HepG2 (cell line): ENCODE results near the gene ENO2. TPM values are rescaled to one million over a fixed set of nuclear protein-coding genes. Genes with fewer than 3 reads are reported as not detected.

Experiments used
- ATAC-seq: fragments of 200-7000 bp; cut with Tn5 transposase; 3 replicates; pipeline ENCODE4 v1.9.1; 2020; ENCODE audit warnings: mild to moderate bottlenecking, moderate library complexity
- BruUV-seq: library from RNA; stranded (reverse); fragments of 400-500 nt; replicated peaks from 2 replicates; lab custom pipeline; 2021; lab: Mats Ljungman, UMichigan
- CTCF ChIA-PET: fragments of 300-600 bp; formaldehyde crosslinking; extraction: SDS; loops from one replicate; lab custom pipeline; 2021; ENCODE audit warnings: low total read pairs, inconsistent platforms, low intra/inter-chr PET ratio; lab: Yijun Ruan, JAX
- POLR2A ChIA-PET: fragments of 350-600 bp; sonication (Branson Sonifier 250); formaldehyde crosslinking; loops from one replicate; lab custom pipeline; 2020; ENCODE audit warnings: antibody characterized with exemption, inconsistent platforms; lab: Yijun Ruan, JAX
- DNase-seq: peaks from one replicate; pipeline ENCODE4 v3.0.0-alpha.2; 2015; ENCODE audit warnings: low spot score
- FAIRE-seq: peaks from 3 replicates; lab custom pipeline; 2011; peaks lifted over from hg19 to GRCh38; lab: Jason Lieb, UNC
- H2AFZ ChIP-seq: one replicate; pipeline ENCODE4 v1.6.1; 2011; ENCODE audit warnings: low read length, inconsistent platforms
- H3K27ac ChIP-seq: fragments of 300-600 bp; 3 replicates; pipeline ENCODE4 v1.8.0; 2011; ENCODE audit warnings: mixed run types, mild to moderate bottlenecking, mixed read lengths, low read length, inconsistent platforms; ENCODE audit not compliant: insufficient read depth; ENCODE audit errors: extremely low read length
- H3K27me3 ChIP-seq, 2 experiments: fragments of 200-600 bp in 1 of 2; 2 replicates in 1 of 2; 3 replicates in 1 of 2; pipeline versions ENCODE4 v1.6.0 to v1.8.0; 2011; ENCODE audit warnings: low read length in 2 of 2, mild to moderate bottlenecking in 2 of 2, moderate library complexity in 2 of 2, inconsistent platforms in 1 of 2; ENCODE audit not compliant: insufficient read depth in 2 of 2, control insufficient read depth in 1 of 2
- H3K36me3 ChIP-seq, 2 experiments: fragments of 200-600 bp in 1 of 2; replicated peaks in 1 of 2; 2 replicates in 1 of 2; 3 replicates in 1 of 2; pipeline versions ENCODE4 v1.5.1 to v1.8.0; 2011; ENCODE audit warnings: low read length in 2 of 2, inconsistent platforms in 1 of 2; ENCODE audit not compliant: insufficient read depth in 2 of 2, control insufficient read depth in 1 of 2
- H3K4me1 ChIP-seq: 2 replicates; pipeline ENCODE4 v1.5.1; 2012; ENCODE audit warnings: low read length, inconsistent platforms; ENCODE audit not compliant: insufficient read depth
- H3K4me2 ChIP-seq: 2 replicates; pipeline ENCODE4 v1.6.0; 2011; ENCODE audit warnings: low read depth, low read length, inconsistent platforms
- H3K4me3 ChIP-seq, 3 experiments: fragments of 200-600 bp in 1 of 3; sonication (generic), shearing (Covaris generic) in 1 of 3; replicated peaks in 1 of 3; 2 replicates each; pipeline ENCODE4 v1.5.1; 2011 to 2016; ENCODE audit warnings: low read length in 3 of 3, inconsistent platforms in 2 of 3, low read depth in 2 of 3, mild to moderate bottlenecking in 2 of 3, control low read depth in 1 of 3, mixed read lengths in 1 of 3; ENCODE audit not compliant: insufficient read depth in 1 of 3
- H3K79me2 ChIP-seq: one replicate; pipeline ENCODE4 v1.6.1; 2011; ENCODE audit warnings: low read length, inconsistent platforms; ENCODE audit not compliant: insufficient read depth
- H3K9ac ChIP-seq: 2 replicates; pipeline ENCODE4 v1.6.0; 2011; ENCODE audit warnings: mild to moderate bottlenecking, low read depth, low read length, inconsistent platforms; ENCODE audit not compliant: insufficient read depth
- H3K9me3 ChIP-seq: 2 replicates; pipeline ENCODE4 v1.5.1; 2012; ENCODE audit warnings: mild to moderate bottlenecking, low read length
- H4K20me1 ChIP-seq: 2 replicates; pipeline ENCODE4 v1.6.0; 2011; ENCODE audit warnings: inconsistent platforms, mild to moderate bottlenecking, low read length, moderate library complexity; ENCODE audit not compliant: insufficient read depth
- AGO2 ChIP-seq: fragments of 200-400 bp; formaldehyde crosslinking; optimal IDR thresholded peaks from 2 replicates; pipeline ENCODE3; 2017; ENCODE audit warnings: mild to moderate bottlenecking, low read depth, low read length, moderate library complexity
- ESRRA ChIP-seq: sonication (generic); formaldehyde crosslinking; IDR thresholded peaks from 2 replicates; pipeline ENCODE4 v1.5.1; 2020; ENCODE audit warnings: mild to moderate bottlenecking, low read depth, missing genetic modification reagents
- RBM22 ChIP-seq: fragments of 200-400 bp; formaldehyde crosslinking; optimal IDR thresholded peaks from 2 replicates; pipeline ENCODE3; 2017; ENCODE audit warnings: mild to moderate bottlenecking, low read length, moderate library complexity
- RFXAP ChIP-seq: sonication (generic); formaldehyde crosslinking; IDR thresholded peaks from 2 replicates; pipeline ENCODE4 v1.4.0; 2020; ENCODE audit warnings: missing genetic modification reagents, borderline replicate concordance
- ZBTB33 ChIP-seq: sonication (generic); formaldehyde crosslinking; IDR thresholded peaks from 2 replicates; pipeline ENCODE4 v1.4.0; 2020; ENCODE audit warnings: missing genetic modification reagents
- ZNF143 ChIP-seq: sonication (generic); formaldehyde crosslinking; IDR thresholded peaks from 2 replicates; pipeline ENCODE4 v1.4.0; 2020; ENCODE audit warnings: missing genetic modification reagents
- ZNF329 ChIP-seq: sonication (generic); formaldehyde crosslinking; IDR thresholded peaks from 2 replicates; pipeline ENCODE4 v1.9.0; 2021; ENCODE audit warnings: low read depth, mild to moderate bottlenecking, missing genetic modification reagents
- ZNF333 ChIP-seq: sonication (generic); formaldehyde crosslinking; IDR thresholded peaks from 2 replicates; pipeline ENCODE4 v1.4.0; 2020; ENCODE audit warnings: mild to moderate bottlenecking, missing genetic modification reagents, borderline replicate concordance
- ZNF367 ChIP-seq: sonication (generic); formaldehyde crosslinking; IDR thresholded peaks from 2 replicates; pipeline ENCODE4 v1.4.0; 2020; ENCODE audit warnings: missing genetic modification reagents, borderline replicate concordance
- ZNF552 ChIP-seq: sonication (generic); formaldehyde crosslinking; IDR thresholded peaks from 2 replicates; pipeline ENCODE4 v1.9.0; 2022; ENCODE audit warnings: missing genetic modification reagents, mild to moderate bottlenecking, borderline replicate concordance
- WGBS: methylation state at CpG from one replicate; pipeline ENCODE4 v1.1.6; 2017; ENCODE audit warnings: low lambda C conversion rate; 5-methylcytosine and 5-hydroxymethylcytosine counted together
- in situ Hi-C: cut with HindIII; loops from 2 replicates; pipeline ENCODE4 v1.10.0; 2017; ENCODE audit warnings: low pct_unique_long_range_greater_than_20kb; ENCODE audit not compliant: extremely low pct_ligation_motif_present
- intact Hi-C: fragments of 100-400 bp; cut with micrococcal nuclease; formaldehyde crosslinking; loops from one replicate; pipeline ENCODE4 v1.10.0; 2022; ENCODE audit not compliant: unreplicated experiment
- polyA plus RNA-seq, 8 experiments: library from polyadenylated mRNA; depleted of rRNA in 3 of 8; stranded (reverse) in 7 of 8; unstranded in 1 of 8; fragments of >200 nt; fragmentation: Illumina TruSeq in 4 of 8; extraction: Trizol in 4 of 8; gene quantifications; 2 replicates each; pipeline versions ENCODE4 v1.2.1 to v1.2.3, GENCODE V29; 2011 to 2016; ENCODE audit warnings: low read depth in 4 of 8, missing spikeins in 1 of 8, mixed read lengths in 1 of 8; ENCODE audit not compliant: insufficient read depth in 1 of 8
- total RNA-seq, 5 experiments: library from RNA; depleted of rRNA; stranded (reverse); fragments of >200 nt; fragmentation: Illumina TruSeq; extraction: Trizol; gene quantifications; 2 replicates each; pipeline ENCODE4 v1.2.3, GENCODE V29; 2016; ENCODE audit warnings: low read depth in 1 of 5

The ENO2 gene
- total and polyA plus RNA-seq, 2 of the 13 experiments (the other 11 are each of a cell fraction or from before 2014, with no cell fraction given): 19.3 to 136 TPM

- ATAC-seq: no peak
- Histone ChIP-seq H3K27me3 (no peaks in the 10 kb centered on the region), H3K27ac (no peak overlapping the region), H4K20me1 (no peaks in the 10 kb centered on the region), H2AFZ (no peak overlapping the region), H3K9me3 (no peaks in the 10 kb centered on the region), H3K36me3 (peaks cover 0 to 10% of the 10 kb centered on the region in 2 experiments; a peak in 2 of 5 replicates), H3K4me2 (no peak overlapping the region), H3K4me1 (peaks cover 48% of the 10 kb centered on the region), H3K79me2 (no peaks in the 10 kb centered on the region), H3K4me3 (no peak overlapping the region), H3K9ac (no peak overlapping the region)
- ChIA-PET CTCF (no interaction called here), POLR2A (interaction anchor here (0.6 to 2.5 kb wide), 6 partner anchors 12 to 182 kb away, joined by 3 to 12 read pairs (median 4); partner anchors contain the start of gene TPI1)
- no TSS peak for BruUV-seq
- TF ChIP-seq RFXAP: no peak
- no peak for TF ChIP-seq ZNF367 (CRISPR knock-in tag)
- no peak for TF ChIP-seq ZNF552 (CRISPR knock-in tag)
- no peak for DNase-seq
- in situ Hi-C loops (loop anchor here (10.0 kb wide), 1 partner anchor 173 kb away; no protein-coding TSS in a partner anchor), intact Hi-C loops (no loop called here)
- WGBS: 90% methylated on average over 11 of the region's 12 CpGs
- FAIRE-seq: no peak
Measured at GRCh38 chr12:6941782-6942181, 27.4 kb downstream of the ENO2 start.

GRCh38 chr12:6942331-6942665, 27.9 kb downstream of the ENO2 start:
- CTCF ChIA-PET: no interaction called here
- H3K9ac ChIP-seq: 0 out of 2 replicates have a peak overlapping the region, but pooled peaks have one; percentile 82
- peaks cover 0 to 10% of the 10 kb centered on the region in 2 experiments; a peak in 2 of 5 replicates for H3K36me3 ChIP-seq
- H3K4me3 ChIP-seq: no peak overlapping the region
- FAIRE-seq: no peak
- no peak for ATAC-seq
- peak overlapping the region; percentile 98 for H3K27ac ChIP-seq
- in situ Hi-C loops (loop anchor here (10.0 kb wide), 1 partner anchor 173 kb away; no protein-coding TSS in a partner anchor), intact Hi-C loops (no loop called here)
- H2AFZ ChIP-seq: no peak overlapping the region
- peaks cover 48% of the 10 kb centered on the region for H3K4me1 ChIP-seq
- whole genome bisulfite sequencing: 97% methylated on average over 7 of the region's 11 CpGs
- H3K27me3 ChIP-seq: no peaks in the 10 kb centered on the region
- POLR2A ChIA-PET: interaction anchor here (0.6 to 2.5 kb wide), 5 partner anchors 35 to 189 kb away, joined by 3 to 12 read pairs (median 4); partner anchors contain the start of gene TPI1
- H3K79me2 ChIP-seq: no peaks in the 10 kb centered on the region
- no peaks in the 10 kb centered on the region for H4K20me1 ChIP-seq
- BruUV-seq: no TSS peak
- H3K4me2 ChIP-seq: no peak overlapping the region
- no peaks in the 10 kb centered on the region for H3K9me3 ChIP-seq
- TF ChIP-seq RBM22: peak; percentile 24
- TF ChIP-seq ZBTB33 (CRISPR knock-in tag): peak; percentile 94
- 0 out of 2 replicates have a peak, but pooled peaks have one; percentile 8 for TF ChIP-seq ZNF333
- TF ChIP-seq AGO2: peak; percentile 57
- TF ChIP-seq ZNF143: no peak
- no peak for TF ChIP-seq ESRRA (CRISPR knock-in tag)
- no peak for TF ChIP-seq ZNF329 (CRISPR knock-in tag)
- no peak for DNase-seq
